OCI-M2 (cell line): ENCODE data around the gene TCEA3.

ENCODE experiments used
- DNase-seq: peaks from one replicate; lab custom pipeline; 2025; ENCODE audit not compliant: unreplicated experiment; lab: John Stamatoyannopoulos, UW

The TCEA3 gene

GRCh38 chr1:23368562-23369334 lies 55.8 kb downstream of the TCEA3 start:
- peak; percentile 59 for DNase-seq

- peak; percentile 77 for DNase-seq
Observed at GRCh38 chr1:23367791-23368561, 56.6 kb downstream of the TCEA3 start.

- DNase-seq, result no peak
Observed at GRCh38 chr1:23367451-23367790, 57.1 kb downstream of the TCEA3 start.

GRCh38 chr1:23366598-23366997 lies 58.0 kb downstream of the TCEA3 start:
- no peak for DNase-seq

- no peak for DNase-seq
Observed at GRCh38 chr1:23366146-23366545, 58.4 kb downstream of the TCEA3 start.

GRCh38 chr1:23362218-23362713 lies 62.3 kb downstream of the TCEA3 start:
- no peak for DNase-seq

- no peak for DNase-seq
Observed at GRCh38 chr1:23358310-23358875, 66.2 kb downstream of the TCEA3 start.

GRCh38 chr1:23357138-23357908 lies 67.2 kb downstream of the TCEA3 start:
- no peak for DNase-seq

- no peak for DNase-seq
Observed at GRCh38 chr1:23356471-23357137, 67.9 kb downstream of the TCEA3 start.

- DNase-seq, result no peak
Observed at GRCh38 chr1:23354245-23354644, 70.3 kb downstream of the TCEA3 start.

- no peak for DNase-seq
Observed at GRCh38 chr1:23352096-23352695, 72.4 kb downstream of the TCEA3 start.

- no peak for DNase-seq
Observed at GRCh38 chr1:23345920-23346319, 78.6 kb downstream of the TCEA3 start.

- no peak for DNase-seq
Observed at GRCh38 chr1:23344987-23345472, 79.5 kb downstream of the TCEA3 start.

GRCh38 chr1:23344111-23344986 lies 80.2 kb downstream of the TCEA3 start, which contains the start of gene HNRNPR:
HNRNPR (minus strand) TSS chr1:23344284; CDS start chr1:23341008, 3,276 bp downstream.
- DNase-seq, result peak; percentile 89

- no peak for DNase-seq
Observed at GRCh38 chr1:23343221-23344110, 81.1 kb downstream of the TCEA3 start.

- no peak for DNase-seq
Observed at GRCh38 chr1:23341931-23342692, 82.4 kb downstream of the TCEA3 start.

GRCh38 chr1:23339632-23340031 lies 84.9 kb downstream of the TCEA3 start:
- no peak for DNase-seq
